OCI-LY7 (cell line): ENCODE data around the gene GTPBP10. TPM values are rescaled to one million over a fixed set of nuclear protein-coding genes. Genes with fewer than 3 reads are reported as not detected.

Experiments used
- BruUV-seq: library from RNA; stranded (reverse); fragments of 400-500 nt; replicated peaks from 2 replicates; lab custom pipeline; 2021; lab: Mats Ljungman, UMichigan
- CTCF ChIA-PET: fragments of 300-600 bp; sonication (Branson Sonifier 250); formaldehyde crosslinking; loops from one replicate; lab custom pipeline; 2022; ENCODE audit warnings: antibody characterized with exemption; ENCODE audit not compliant: unreplicated experiment; lab: Charles Lee
- POLR2A ChIA-PET: fragments of 300-600 bp; sonication (Branson Sonifier 250); formaldehyde crosslinking; loops from one replicate; lab custom pipeline; 2022; ENCODE audit warnings: antibody characterized with exemption; lab: Charles Lee
- DNase-seq: peaks from one replicate; pipeline ENCODE4 v3.0.0-alpha.2; 2015; ENCODE audit warnings: low spot score
- H2AFZ ChIP-seq: fragments of 200-600 bp; sonication (generic), shearing (Covaris generic); 2 replicates; pipeline ENCODE4 v1.6.1; 2014; ENCODE audit warnings: mild to moderate bottlenecking, antibody characterized with exemption, low read length, moderate library complexity
- H3K27ac ChIP-seq: fragments of 200-600 bp; sonication (generic); 2 replicates; pipeline ENCODE4 v1.5.1; 2014; ENCODE audit warnings: mixed run types, low read depth, mild to moderate bottlenecking, moderate library complexity, low read length, inconsistent platforms; ENCODE audit not compliant: poor library complexity, severe bottlenecking
- H3K36me3 ChIP-seq: fragments of 200-600 bp; sonication (generic); 2 replicates; pipeline ENCODE4 v1.6.1; 2014; ENCODE audit warnings: mild to moderate bottlenecking, antibody characterized with exemption, low read length, moderate library complexity, mixed read lengths; ENCODE audit not compliant: insufficient read depth
- H3K4me1 ChIP-seq: fragments of 200-600 bp; sonication (generic); 2 replicates; pipeline ENCODE4 v1.5.1; 2014; ENCODE audit warnings: mild to moderate bottlenecking, low read length; ENCODE audit not compliant: insufficient read depth, poor library complexity, severe bottlenecking
- H3K4me2 ChIP-seq: fragments of 200-600 bp; sonication (generic); 2 replicates; pipeline ENCODE4 v1.6.1; 2014; ENCODE audit warnings: mild to moderate bottlenecking, low read length
- H3K4me3 ChIP-seq: fragments of 200-600 bp; sonication (generic); 2 replicates; pipeline ENCODE4 v1.5.1; 2014; ENCODE audit warnings: mild to moderate bottlenecking, low read depth, low read length; ENCODE audit not compliant: poor library complexity, severe bottlenecking
- H3K79me2 ChIP-seq: fragments of 200-600 bp; sonication (generic); 2 replicates; pipeline ENCODE4 v1.6.1; 2016; ENCODE audit warnings: low read depth, mild to moderate bottlenecking, low read length, moderate library complexity, mixed read lengths; ENCODE audit not compliant: insufficient read depth
- H3K9me2 ChIP-seq: fragments of 200-600 bp; sonication (generic); 2 replicates; pipeline ENCODE4 v1.6.1; 2016; ENCODE audit warnings: mild to moderate bottlenecking, low read length, mixed read lengths; ENCODE audit not compliant: insufficient read depth
- H3K9me3 ChIP-seq: fragments of 200-600 bp; sonication (generic); 2 replicates; pipeline ENCODE4 v1.6.1; 2014; ENCODE audit warnings: mild to moderate bottlenecking, mixed run types, low read length, mixed read lengths
- H4K20me1 ChIP-seq: fragments of 200-600 bp; sonication (generic); 2 replicates; pipeline ENCODE4 v1.6.1; 2014; ENCODE audit warnings: mild to moderate bottlenecking, antibody characterized with exemption, low read length, moderate library complexity, mixed read lengths; ENCODE audit not compliant: insufficient read depth
- EZH2phosphoT487 ChIP-seq: fragments of 200-600 bp; sonication (generic); IDR thresholded peaks from 2 replicates; pipeline ENCODE4 v1.6.1; 2018; ENCODE audit warnings: low read depth, borderline replicate concordance, mild to moderate bottlenecking, mixed run types, antibody characterized with exemption, low read length, moderate library complexity, mixed read lengths
- intact Hi-C: fragments of 100-400 bp; cut with micrococcal nuclease; formaldehyde crosslinking; loops from one replicate; pipeline ENCODE4 v1.10.0; 2022; ENCODE audit not compliant: unreplicated experiment
- total RNA-seq, 2 experiments: library from RNA; depleted of rRNA in 1 of 2; stranded (reverse); fragments of >200 nt in 1 of 2; shearing (Covaris generic) in 1 of 2; gene quantifications; 2 replicates each; pipeline ENCODE4 v1.2.3, GENCODE V29; 2014 to 2022
- TF ChIP-seq, protein P1 (sequence below): fragments of 200-600 bp; sonication (generic); conservative IDR thresholded peaks from 2 replicates; pipeline ENCODE4 v1.5.1; 2014; ENCODE audit warnings: mild to moderate bottlenecking, antibody characterized with exemption, low read length, moderate library complexity, mixed read lengths

The GTPBP10 gene
- total RNA-seq, 2 experiments from 2014 or later: 16.5 to 38.8 TPM

DNA sequence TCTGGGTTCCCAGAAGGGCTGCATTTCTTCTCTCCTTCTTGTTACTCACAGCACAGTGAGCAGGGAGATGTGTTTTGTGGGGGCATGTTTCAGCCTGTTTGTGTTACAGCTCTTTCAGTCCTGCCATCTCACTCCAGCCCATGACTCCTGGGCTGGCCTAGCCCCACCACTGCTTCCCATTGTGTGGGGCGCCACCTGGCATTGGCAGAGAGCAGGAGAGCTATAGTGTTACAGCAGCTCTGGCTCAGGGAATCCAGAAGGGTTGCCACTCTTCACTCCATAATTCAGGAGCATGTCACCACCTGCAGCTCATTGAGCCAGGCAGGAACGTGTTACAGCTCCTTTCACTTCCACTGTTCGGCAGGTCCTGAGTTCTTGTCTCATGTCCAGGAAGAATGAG, 86.7 kb downstream of the GTPBP10 start:
- Histone ChIP-seq H3K4me3 (no peak overlapping the region), H4K20me1 (no peaks in the 10 kb centered on the region), H2AFZ (no peak overlapping the region), H3K79me2 (no peaks in the 10 kb centered on the region), H3K27ac (no peak overlapping the region), H3K9me2 (no peaks in the 10 kb centered on the region), H3K4me1 (no peaks in the 10 kb centered on the region), H3K36me3 (no peaks in the 10 kb centered on the region), H3K4me2 (no peak overlapping the region), H3K9me3 (no peaks in the 10 kb centered on the region)
- intact Hi-C loops: no loop called here
- ChIA-PET POLR2A (interaction anchor here (0.7 to 0.8 kb wide), 2 partner anchors 12 kb away, joined by 3 to 4 read pairs; no protein-coding TSS in a partner anchor), CTCF (no interaction called here)
- no TSS peak for BruUV-seq
- DNase-seq: no peak
- TF ChIP-seq EZH2phosphoT487: no peak
- TF ChIP-seq, protein P1, sequence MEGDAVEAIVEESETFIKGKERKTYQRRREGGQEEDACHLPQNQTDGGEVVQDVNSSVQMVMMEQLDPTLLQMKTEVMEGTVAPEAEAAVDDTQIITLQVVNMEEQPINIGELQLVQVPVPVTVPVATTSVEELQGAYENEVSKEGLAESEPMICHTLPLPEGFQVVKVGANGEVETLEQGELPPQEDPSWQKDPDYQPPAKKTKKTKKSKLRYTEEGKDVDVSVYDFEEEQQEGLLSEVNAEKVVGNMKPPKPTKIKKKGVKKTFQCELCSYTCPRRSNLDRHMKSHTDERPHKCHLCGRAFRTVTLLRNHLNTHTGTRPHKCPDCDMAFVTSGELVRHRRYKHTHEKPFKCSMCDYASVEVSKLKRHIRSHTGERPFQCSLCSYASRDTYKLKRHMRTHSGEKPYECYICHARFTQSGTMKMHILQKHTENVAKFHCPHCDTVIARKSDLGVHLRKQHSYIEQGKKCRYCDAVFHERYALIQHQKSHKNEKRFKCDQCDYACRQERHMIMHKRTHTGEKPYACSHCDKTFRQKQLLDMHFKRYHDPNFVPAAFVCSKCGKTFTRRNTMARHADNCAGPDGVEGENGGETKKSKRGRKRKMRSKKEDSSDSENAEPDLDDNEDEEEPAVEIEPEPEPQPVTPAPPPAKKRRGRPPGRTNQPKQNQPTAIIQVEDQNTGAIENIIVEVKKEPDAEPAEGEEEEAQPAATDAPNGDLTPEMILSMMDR: no peak

Other genes with a start within 250 kb of the GTPBP10 start
- gene STEAP1, start 192.2 kb upstream of the GTPBP10 start, total RNA-seq (2014; rRNA removed; shearing (Covaris generic)): not detected in 2 replicates
- gene STEAP1, start 192.2 kb upstream of the GTPBP10 start, total RNA-seq (2022): not detected in 2 replicates
- not detected in 2 replicates for gene STEAP2, start 135.0 kb upstream of the GTPBP10 start, total RNA-seq (2014; rRNA removed; shearing (Covaris generic))
- not detected in 2 replicates for gene STEAP2, start 135.0 kb upstream of the GTPBP10 start, total RNA-seq (2022)
- gene CFAP69, start 101.5 kb upstream of the GTPBP10 start, total RNA-seq (2014; rRNA removed; shearing (Covaris generic)): not detected in 2 replicates
- not detected in 2 replicates for gene CFAP69, start 101.5 kb upstream of the GTPBP10 start, total RNA-seq (2022)
- not detected in 2 replicates for gene FAM237B, start 25.4 kb upstream of the GTPBP10 start, total RNA-seq (2014; rRNA removed; shearing (Covaris generic))
- gene FAM237B, start 25.4 kb upstream of the GTPBP10 start, total RNA-seq (2022): not detected in 2 replicates
- 8.2 and 11.0 TPM in 2 replicates for gene CLDN12, start 56.7 kb downstream of the GTPBP10 start, total RNA-seq (2014; rRNA removed; shearing (Covaris generic))
- 17.0 and 20.4 TPM in 2 replicates for gene CLDN12, start 56.7 kb downstream of the GTPBP10 start, total RNA-seq (2022)
- gene PTTG1IP2, start 122.9 kb downstream of the GTPBP10 start, total RNA-seq (2014; rRNA removed; shearing (Covaris generic)): not detected in 2 replicates
- gene PTTG1IP2, start 122.9 kb downstream of the GTPBP10 start, total RNA-seq (2022): not detected in 2 replicates
- gene CDK14, start 249.6 kb downstream of the GTPBP10 start, total RNA-seq (2014; rRNA removed; shearing (Covaris generic)): 90.7 and 112 TPM in 2 replicates
- 107 and 111 TPM in 2 replicates for gene CDK14, start 249.6 kb downstream of the GTPBP10 start, total RNA-seq (2022)